Activated T-helper 1 cell treated with Interleukin-2 at 50 U/mL for 16 hours (primary cell): Measurements from ENCODE around the gene MAPK10.
"Not testable (repeated sequence)": the region's sequence is repeated elsewhere in the genome, so short reads cannot be mapped to it uniquely, and the experiment has no call there.

Experiments
- DNase-seq: peaks from one replicate; pipeline ENCODE4 v3.0.0-alpha.2; 2020; ENCODE audit warnings: low read depth

MAPK10 gene

GRCh38 chr4:86034616-86035015 lies 325.2 kb downstream of the MAPK10 start:
- no peak for DNase-seq

GRCh38 chr4:86033171-86033570 lies 326.7 kb downstream of the MAPK10 start:
- no peak for DNase-seq

GRCh38 chr4:86032476-86033022 lies 327.3 kb downstream of the MAPK10 start:
- DNase-seq, result no peak

- no peak for DNase-seq
Observed at GRCh38 chr4:86031927-86032326, 327.9 kb downstream of the MAPK10 start.

GRCh38 chr4:86026720-86027119 lies 333.1 kb downstream of the MAPK10 start:
- DNase-seq, result no peak

- DNase-seq, result not testable (repeated sequence)
Observed at GRCh38 chr4:86021671-86022070, 338.2 kb downstream of the MAPK10 start.

GRCh38 chr4:86019906-86020305 lies 339.9 kb downstream of the MAPK10 start:
- DNase-seq, result no peak

GRCh38 chr4:86019362-86019761 lies 340.5 kb downstream of the MAPK10 start:
- no peak for DNase-seq

GRCh38 chr4:86015412-86016350 lies 344.2 kb downstream of the MAPK10 start:
- DNase-seq, result no peak

GRCh38 chr4:86014599-86014998 lies 345.3 kb downstream of the MAPK10 start:
- no peak for DNase-seq

GRCh38 chr4:86013621-86014020 lies 346.2 kb downstream of the MAPK10 start:
- no peak for DNase-seq

GRCh38 chr4:86011117-86011516 lies 348.7 kb downstream of the MAPK10 start:
- no peak for DNase-seq

GRCh38 chr4:86007042-86007441 lies 352.8 kb downstream of the MAPK10 start:
- DNase-seq, result no peak

- no peak for DNase-seq
Observed at GRCh38 chr4:86006057-86006456, 353.8 kb downstream of the MAPK10 start.

- no peak for DNase-seq
Observed at GRCh38 chr4:86004030-86004429, 355.8 kb downstream of the MAPK10 start.

GRCh38 chr4:86001591-86001990 lies 358.3 kb downstream of the MAPK10 start:
- no peak for DNase-seq

GRCh38 chr4:85995361-85995760 lies 364.5 kb downstream of the MAPK10 start:
- no peak for DNase-seq

GRCh38 chr4:85994576-85994975 lies 365.3 kb downstream of the MAPK10 start:
- no peak for DNase-seq

- DNase-seq, result no peak
Observed at GRCh38 chr4:85993641-85994040, 366.2 kb downstream of the MAPK10 start.

GRCh38 chr4:85986266-85986665 lies 373.6 kb downstream of the MAPK10 start:
- DNase-seq, result no peak

- DNase-seq, result no peak
Observed at GRCh38 chr4:85979276-85979675, 380.6 kb downstream of the MAPK10 start.

- no peak for DNase-seq
Observed at GRCh38 chr4:85970535-85970934, 389.3 kb downstream of the MAPK10 start.

- no peak for DNase-seq
Observed at GRCh38 chr4:85968945-85969819, 390.7 kb downstream of the MAPK10 start.
